ENCODE data around the gene PFDN2. TPM values are rescaled to one million over a fixed set of nuclear protein-coding genes. Genes with fewer than 3 reads are reported as not detected.

PFDN2 gene
- polyA plus RNA-seq, 1 of the 3 experiments (the other 2 are of a cell fraction): 445 TPM

GRCh38 chr1:161128591-161129420, 11.0 kb upstream of the PFDN2 start:
- Histone ChIP-seq H3K4me1 (ENCODE audit: control insufficient read depth in 1 of 2, insufficient read depth in 2 of 2, low read depth in 1 of 2, low read length in 1 of 2) (peaks cover 5 to 11% of the 10 kb centered on the region in 2 experiments; a peak in 3 of 4 replicates), H3K79me2 (ENCODE audit: insufficient read depth) (peaks cover 84% of the 10 kb centered on the region), H3K27ac (ENCODE audit: low read depth in 2 of 2, low read length in 1 of 2) (no peak overlapping the region), H3K27me3 (ENCODE audit: insufficient read depth) (no peaks in the 10 kb centered on the region), H3K9ac (no peak overlapping the region), H3K36me3 (replicated peaks in 1 of 2; ENCODE audit: control insufficient read depth in 1 of 2, insufficient read depth in 2 of 2, low read length in 1 of 2) (peaks cover 33 to 50% of the 10 kb centered on the region in 2 experiments), H2AFZ (ENCODE audit: low read depth) (no peak overlapping the region), H3K4me2 (no peak overlapping the region), H3F3A (replicated peaks; ENCODE audit: insufficient read depth) (peaks cover 10% of the 10 kb centered on the region), H4K20me1 (ENCODE audit: insufficient read depth) (peaks cover 8% of the 10 kb centered on the region; the same call in 1 of the 2 replicates), H3K4me3 (ENCODE audit: low read depth in 2 of 2, low read length in 1 of 2) (no peak overlapping the region), H3K9me3 (no peaks in the 10 kb centered on the region), H3K9me2 (no peaks in the 10 kb centered on the region)
- 90% methylated on average over 3 of the region's 4 CpGs for WGBS (ENCODE audit: low lambda C conversion rate)
- ChIA-PET CTCF (no interaction called here), POLR2A (interaction anchor here (1.3 kb wide), 1 partner anchor 11 kb away, joined by 5 read pairs; the partner anchor contains the start of genes NIT1 and PFDN2)
- DNase-seq: no peak
- TF ChIP-seq FOXJ3 (CRISPR knock-in tag; IDR thresholded peaks at IDR 0.05) (no peak), GATA2 (CRISPR knock-in tag; IDR thresholded peaks at IDR 0.05) (no peak), FOXM1 (IDR thresholded peaks at IDR 0.05; ENCODE audit: low read depth) (no peak)

GRCh38 chr1:161127649-161128048, 9.8 kb upstream of the PFDN2 start:
- Histone ChIP-seq H3K9me3 (no peaks in the 10 kb centered on the region), H3K27me3 (ENCODE audit: insufficient read depth) (no peaks in the 10 kb centered on the region), H3K9ac (no peak overlapping the region), H3K4me3 (ENCODE audit: low read depth in 2 of 2, low read length in 1 of 2) (no peak overlapping the region), H3K79me2 (ENCODE audit: insufficient read depth) (peaks cover 81% of the 10 kb centered on the region), H3K4me2 (no peak overlapping the region), H2AFZ (ENCODE audit: low read depth) (no peak overlapping the region), H3K27ac (ENCODE audit: low read depth in 2 of 2, low read length in 1 of 2) (no peak overlapping the region), H3K9me2 (no peaks in the 10 kb centered on the region), H4K20me1 (ENCODE audit: insufficient read depth) (peaks cover 8% of the 10 kb centered on the region; the same call in 1 of the 2 replicates), H3F3A (replicated peaks; ENCODE audit: insufficient read depth) (no peaks in the 10 kb centered on the region), H3K36me3 (replicated peaks in 1 of 2; ENCODE audit: control insufficient read depth in 1 of 2, insufficient read depth in 2 of 2, low read length in 1 of 2) (peaks cover 37 to 59% of the 10 kb centered on the region in 2 experiments), H3K4me1 (ENCODE audit: control insufficient read depth in 1 of 2, insufficient read depth in 2 of 2, low read depth in 1 of 2, low read length in 1 of 2) (peaks cover 5 to 11% of the 10 kb centered on the region in 2 experiments; a peak in 3 of 4 replicates)
- DNase-seq: no peak
- POLR2A ChIA-PET: interaction anchor here (1.3 kb wide), 1 partner anchor 9 kb away, joined by 5 read pairs; the partner anchor contains the start of genes NIT1 and PFDN2
- TF ChIP-seq SMC3 (IDR thresholded peaks at IDR 0.05; ENCODE audit: low read depth, low read length) (no peak), EZH2phosphoT487 (IDR thresholded peaks at IDR 0.05; ENCODE audit: borderline replicate concordance, low read depth) (no peak), USF2 (IDR thresholded peaks at IDR 0.05; ENCODE audit: borderline replicate concordance, low read depth, low read length) (no peak), FOSL2 (IDR thresholded peaks at IDR 0.05; ENCODE audit: borderline replicate concordance, low read depth) (no peak), ELF1 (IDR thresholded peaks at IDR 0.05) (no peak), YY1 (IDR thresholded peaks at IDR 0.05; ENCODE audit: low read depth) (no peak), FOXJ3 (CRISPR knock-in tag; IDR thresholded peaks at IDR 0.05) (no peak), GATA2 (CRISPR knock-in tag; IDR thresholded peaks at IDR 0.05) (no peak), ZBTB33 (IDR thresholded peaks at IDR 0.05; ENCODE audit: borderline replicate concordance, low read depth) (no peak), IRF3 (IDR thresholded peaks at IDR 0.05; ENCODE audit: low read depth, low read length) (no peak), SIN3A (IDR thresholded peaks at IDR 0.05; ENCODE audit: borderline replicate concordance, low read depth, low read length) (no peak), FOXM1 (IDR thresholded peaks at IDR 0.05; ENCODE audit: low read depth) (no peak), CTCF (IDR thresholded peaks at IDR 0.05) (no peak), PBX3 (IDR thresholded peaks at IDR 0.05) (no peak), TEAD4 (IDR thresholded peaks at IDR 0.05; ENCODE audit: borderline replicate concordance, insufficient read depth) (no peak), CHD2 (IDR thresholded peaks at IDR 0.05; ENCODE audit: low read length, partially characterized antibody) (no peak), JUND (IDR thresholded peaks at IDR 0.05) (no peak), TCF12 (IDR thresholded peaks at IDR 0.05) (no peak)
- CTCF ChIA-PET: interaction anchor here (1.2 kb wide), 1 partner anchor 56 kb away, joined by 3 read pairs; no protein-coding TSS in a partner anchor
- 100% methylated on average over 2 of the region's 2 CpGs for WGBS (ENCODE audit: low lambda C conversion rate)
